Hematopoietic multipotent progenitor cell treated with erythropoietin and hydrocortisone succinate and interleukin-3 and kit ligand, for 15 days (in vitro differentiated cells): Measurements from ENCODE around the gene C7orf57.

Experiments used
- DNase-seq: peaks from one replicate; pipeline ENCODE4 v3.0.0-alpha.2; 2015; ENCODE audit warnings: low spot score

C7orf57 gene

DNA sequence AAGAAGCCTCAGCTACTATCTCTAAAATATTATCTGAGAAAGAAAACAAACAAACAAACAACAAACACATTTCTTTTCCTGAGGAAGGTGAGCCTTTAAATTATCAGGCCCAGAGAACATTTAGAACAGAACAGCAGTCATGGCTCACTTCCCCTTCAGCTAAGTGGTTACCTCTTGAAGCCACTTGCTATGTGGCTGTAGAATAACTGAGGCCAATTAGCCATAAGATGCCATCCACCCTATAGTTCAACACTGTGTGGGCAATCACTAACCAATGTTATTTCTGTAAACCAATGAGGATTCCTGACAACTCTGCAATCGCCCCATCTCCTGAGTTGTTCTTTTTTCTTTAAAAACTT is 50.1 kb downstream of the C7orf57 start:
- DNase-seq = no peak

DNA sequence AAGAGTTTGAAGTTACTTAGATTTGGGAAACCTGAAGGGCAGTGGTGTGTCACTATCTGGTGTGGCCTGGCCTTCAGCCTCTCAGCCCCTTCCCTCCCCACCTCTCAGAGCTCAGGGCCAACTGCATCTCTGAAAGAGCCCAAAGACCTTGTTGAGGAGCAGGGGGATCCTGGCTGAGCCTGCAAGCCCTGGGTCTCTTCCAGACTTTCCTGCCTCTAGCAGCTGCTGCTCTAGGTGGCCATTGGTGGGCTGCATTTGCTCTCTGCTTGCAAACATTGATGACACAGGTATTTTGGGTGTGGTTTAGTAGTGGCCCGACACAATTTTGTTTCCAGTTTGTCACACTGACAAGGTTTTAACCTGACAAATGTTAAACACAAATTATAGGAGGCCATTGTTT is 50.6 kb downstream of the C7orf57 start:
- no peak for DNase-seq

DNA sequence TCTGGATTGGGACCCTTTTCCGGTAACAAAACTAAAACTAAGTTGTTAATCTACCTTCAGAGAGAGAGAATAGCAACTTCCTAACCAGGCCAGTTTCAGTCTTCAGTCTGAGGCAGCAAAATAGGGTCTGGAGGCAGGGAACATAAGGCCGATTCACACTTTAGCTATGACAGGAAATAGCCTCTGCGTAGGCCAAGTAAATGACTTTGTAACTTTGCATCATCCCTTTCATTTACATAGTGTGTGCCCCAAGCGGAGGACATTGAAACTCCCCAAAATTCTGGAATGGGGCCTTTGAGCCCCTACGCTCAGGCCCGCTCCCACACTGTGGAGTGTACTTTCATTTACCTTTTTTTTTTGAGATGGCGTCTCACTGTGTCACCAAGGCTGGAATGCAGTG is 52.0 kb downstream of the C7orf57 start:
- no peak for DNase-seq

DNA sequence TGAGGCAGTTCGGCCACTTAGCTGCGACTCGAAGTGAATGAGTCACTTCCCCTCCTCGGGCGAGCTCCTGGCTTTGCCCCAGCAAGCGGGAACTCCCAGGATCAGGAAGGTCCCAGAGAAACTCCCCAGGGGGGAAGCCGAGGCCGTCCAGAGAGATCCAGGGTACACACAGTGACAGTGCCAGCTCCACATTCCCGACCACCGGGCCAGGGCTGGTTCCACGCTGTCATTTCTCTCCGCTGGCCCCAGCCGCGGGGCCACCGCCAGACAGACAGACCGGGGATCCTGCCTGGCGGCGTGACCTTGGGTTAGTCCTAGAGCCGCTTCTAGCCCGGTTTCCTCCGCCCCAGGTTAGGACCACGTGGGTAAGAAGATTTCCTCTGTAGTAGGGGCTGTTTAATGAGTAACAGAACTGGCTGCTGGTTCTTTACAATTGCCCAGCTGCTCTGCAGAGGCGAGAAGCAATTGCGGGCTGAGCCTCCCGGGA is 53.3 kb downstream of the C7orf57 start:
- DNase-seq = no peak

DNA sequence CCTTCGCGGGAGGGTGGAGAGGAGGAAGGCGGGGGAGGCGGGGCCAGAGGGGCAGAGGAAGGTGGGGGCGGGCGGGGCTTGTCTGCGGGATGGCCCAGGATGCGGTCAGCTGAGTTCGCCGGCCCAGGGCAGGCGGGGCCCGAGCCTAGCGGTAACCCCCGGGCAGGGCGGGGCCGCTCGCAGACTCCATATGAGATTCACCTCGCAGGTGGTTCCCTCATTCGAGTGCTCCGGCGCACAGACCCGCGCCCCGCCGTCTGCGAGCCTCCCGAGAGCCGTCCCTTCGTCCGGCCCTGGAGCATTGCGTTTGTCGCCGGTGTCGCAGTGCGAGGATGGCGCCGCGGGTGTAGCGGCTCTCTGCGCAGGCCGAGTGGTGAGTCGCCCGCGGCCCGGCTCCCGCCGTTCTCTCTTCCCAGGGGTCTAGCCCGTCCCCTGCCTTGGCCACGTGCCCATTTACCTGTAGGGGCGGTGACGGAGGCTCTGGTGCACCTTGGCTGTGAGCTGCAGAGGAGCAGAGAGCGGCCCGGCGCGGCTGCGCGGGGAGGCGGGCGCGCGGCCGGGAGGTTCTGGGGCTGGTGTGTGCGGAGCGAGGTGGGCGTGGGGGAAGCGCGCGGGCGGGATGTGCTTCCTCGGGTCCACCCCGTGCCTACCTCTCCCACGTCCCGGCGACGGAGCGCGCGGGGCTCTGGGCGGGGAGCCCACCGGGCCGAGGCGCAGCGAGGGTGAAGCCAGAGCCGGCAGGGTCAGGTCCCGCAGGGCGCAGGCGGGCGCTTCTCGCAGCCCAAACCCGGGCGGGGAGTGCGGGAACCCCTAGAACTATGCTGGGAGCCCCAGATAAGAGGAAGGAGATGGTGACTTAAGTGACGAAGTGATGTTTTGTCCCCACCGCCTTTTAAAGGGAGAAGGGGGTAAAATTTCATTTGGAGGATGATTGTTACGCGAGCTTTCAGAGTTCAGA is 54.0 kb downstream of the C7orf57 start, which contains the start of gene UPP1:
Gene UPP1 (plus strand): TSS at position 220 of the 958 bp plus-strand sequence. CDS start 5,519 bp downstream, outside the sequence.
- no peak for DNase-seq

DNA sequence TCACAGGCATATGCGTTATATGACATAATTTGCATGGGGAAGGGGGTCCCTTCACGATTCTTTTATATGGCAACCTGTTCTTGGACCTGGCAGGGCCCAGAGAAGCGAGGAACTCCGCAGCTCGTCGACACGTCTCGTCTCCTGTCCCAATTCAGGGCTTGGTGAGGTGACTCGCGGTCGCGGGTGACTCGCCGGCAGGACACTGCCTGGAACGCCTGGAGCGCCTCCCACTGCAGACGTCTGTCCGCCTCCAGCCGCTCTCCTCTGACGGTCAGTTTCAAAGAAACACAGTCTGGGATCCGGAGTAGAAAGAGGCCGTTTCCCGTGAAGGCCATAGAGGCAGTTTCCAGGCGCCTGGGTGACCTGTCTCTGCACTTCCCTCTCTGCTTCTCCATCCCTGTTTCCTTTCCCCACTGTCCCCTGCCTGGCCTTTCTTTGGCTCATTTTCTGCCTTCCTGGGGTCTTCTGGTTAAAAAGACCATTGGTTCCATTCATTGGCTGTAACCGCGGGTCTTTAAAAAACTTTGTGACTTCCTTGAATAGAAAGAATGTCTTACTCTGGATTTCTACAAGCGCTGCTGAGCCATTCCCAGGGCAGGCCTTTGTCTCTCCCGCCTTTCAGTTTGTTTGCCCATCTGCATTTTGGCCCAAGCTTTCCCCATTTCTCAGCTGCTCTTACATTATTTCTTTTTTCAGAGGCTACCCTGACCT is 54.9 kb downstream of the C7orf57 start:
- DNase-seq = no peak

DNA sequence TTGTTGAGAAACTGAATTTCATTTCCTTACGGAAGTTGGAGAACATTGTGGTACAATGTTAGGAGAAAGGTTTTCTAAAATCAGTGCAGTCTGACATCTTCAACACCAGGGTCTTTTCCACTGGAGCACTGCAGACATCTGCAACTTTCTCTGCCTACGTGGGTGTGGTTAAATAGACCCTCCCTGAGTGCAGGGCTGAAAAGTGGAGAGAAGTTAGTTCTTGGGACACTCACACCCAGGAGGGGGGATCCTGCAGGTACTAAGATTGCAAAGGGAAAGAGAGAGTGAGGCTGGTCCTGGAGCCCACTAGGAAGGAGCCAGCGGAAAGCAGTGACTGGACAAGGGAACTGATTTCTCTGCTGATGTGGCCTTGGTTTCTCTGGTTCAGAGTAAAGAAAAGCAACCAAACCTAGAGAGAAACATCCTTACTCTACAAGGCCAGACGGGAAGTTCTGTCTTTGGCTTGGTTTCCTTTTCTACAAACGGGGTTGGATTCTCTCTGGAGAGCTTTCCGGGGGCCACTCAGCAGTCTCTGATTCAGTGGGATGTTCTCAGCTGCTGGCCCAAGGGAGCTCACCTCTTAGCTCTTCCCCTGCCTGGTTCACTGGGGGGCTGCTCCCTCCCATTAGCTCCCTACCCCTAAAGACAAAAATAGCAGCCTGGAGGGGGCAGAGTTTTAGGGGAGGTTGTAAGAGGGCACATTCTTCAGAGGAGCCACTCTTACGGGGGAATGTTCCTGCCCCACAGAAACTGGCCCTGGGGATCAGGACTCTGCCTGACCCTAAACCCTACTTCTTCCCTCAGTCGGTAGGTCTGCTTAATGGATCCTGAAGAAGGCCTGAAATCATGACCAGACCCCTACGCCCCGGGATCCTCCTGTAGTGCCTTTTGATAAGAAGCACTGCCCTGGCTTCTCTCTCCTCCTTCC is 56.4 kb downstream of the C7orf57 start:
- no peak for DNase-seq

DNA sequence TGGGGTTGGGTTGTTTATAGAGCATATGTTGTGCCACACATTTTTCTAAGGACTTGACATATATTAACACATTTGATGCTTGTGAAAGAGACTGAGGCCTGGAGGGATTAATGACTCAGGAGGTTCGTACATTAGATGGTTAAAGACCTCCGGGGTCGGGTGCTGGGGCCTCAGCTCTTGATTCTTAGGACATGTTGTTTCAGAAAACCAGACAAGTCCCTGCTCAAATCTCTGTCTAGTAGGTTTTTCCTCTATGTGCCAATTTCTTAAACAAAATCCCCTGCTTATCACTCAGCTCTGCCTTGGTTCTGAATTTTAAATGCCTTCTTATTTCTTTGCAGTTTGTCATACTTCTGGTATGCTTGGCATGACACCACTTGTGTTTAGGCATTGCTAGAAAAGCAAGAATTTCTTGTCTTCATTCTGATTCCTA is 59.5 kb downstream of the C7orf57 start:
- no peak for DNase-seq

DNA sequence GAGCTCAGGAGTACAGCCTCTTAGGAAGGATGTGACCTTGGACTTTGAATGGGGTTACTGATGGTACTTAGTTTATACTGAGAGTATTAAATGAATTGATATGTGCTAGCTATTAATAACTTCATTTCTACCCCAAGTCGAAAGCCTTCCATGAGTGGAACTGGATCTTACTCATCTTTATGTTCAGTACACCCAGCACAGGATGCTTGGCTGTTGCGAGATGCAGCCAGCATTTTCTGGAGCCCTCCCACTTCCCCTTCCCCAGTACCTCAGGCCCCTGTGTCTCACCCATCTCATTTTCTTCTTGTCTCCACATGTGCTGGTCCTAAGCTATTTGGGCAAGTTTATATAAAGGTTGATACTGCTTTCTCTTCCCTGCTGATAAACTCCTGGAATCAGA is 60.9 kb downstream of the C7orf57 start:
- DNase-seq = no peak

DNA sequence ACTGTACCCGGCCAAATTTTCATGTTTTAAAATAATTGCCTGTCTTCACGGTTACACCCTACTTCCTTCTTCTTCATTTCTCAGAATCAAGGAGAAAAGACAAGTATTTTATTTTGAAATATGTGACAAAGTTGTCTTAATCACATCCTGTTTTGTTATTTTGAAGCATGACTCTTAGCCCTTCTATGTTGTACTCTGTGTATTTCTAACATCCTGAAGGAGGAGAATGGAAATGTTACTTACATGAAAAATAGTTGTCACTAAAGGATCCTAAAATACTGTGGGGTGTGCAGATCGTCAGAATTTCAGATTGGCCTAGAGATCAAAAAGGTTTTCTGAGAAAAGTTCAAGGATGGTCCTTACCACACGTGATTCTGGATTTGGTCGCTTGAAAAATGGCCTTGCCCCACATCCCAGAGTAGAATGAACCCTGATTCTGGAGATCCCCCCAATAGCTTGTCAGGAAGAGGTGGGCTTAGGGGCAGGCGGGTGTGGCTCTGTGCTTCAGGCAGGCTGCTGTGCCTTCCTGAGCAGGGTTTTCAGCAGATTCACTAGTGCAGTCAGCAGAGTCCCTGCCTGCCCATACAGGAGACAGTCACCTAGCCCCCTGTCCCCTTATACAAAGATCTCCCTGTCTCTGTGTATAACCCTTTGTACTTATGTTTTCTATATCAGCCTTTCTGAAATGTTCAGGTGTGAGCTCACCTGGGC is 62.3 kb downstream of the C7orf57 start:
- DNase-seq = no peak

DNA sequence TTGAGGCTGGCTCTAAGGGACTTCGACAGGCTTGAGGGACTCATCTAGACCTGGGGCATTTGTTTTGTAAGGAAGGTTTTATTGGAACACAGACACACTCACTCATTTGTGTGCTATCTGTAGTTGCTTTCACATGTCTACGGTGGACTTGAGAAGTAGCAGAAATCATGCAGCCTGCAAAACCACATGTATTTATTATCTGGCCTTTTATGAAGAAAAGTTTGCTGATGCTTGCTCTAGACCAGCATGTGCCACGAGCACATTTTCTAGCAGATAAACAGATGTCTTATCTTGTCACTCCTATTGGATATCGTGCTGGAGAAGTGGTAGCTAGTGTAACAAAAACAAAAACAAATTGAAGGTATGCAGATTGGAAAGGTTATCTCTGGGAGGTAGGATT is 63.5 kb downstream of the C7orf57 start:
- no peak for DNase-seq

DNA sequence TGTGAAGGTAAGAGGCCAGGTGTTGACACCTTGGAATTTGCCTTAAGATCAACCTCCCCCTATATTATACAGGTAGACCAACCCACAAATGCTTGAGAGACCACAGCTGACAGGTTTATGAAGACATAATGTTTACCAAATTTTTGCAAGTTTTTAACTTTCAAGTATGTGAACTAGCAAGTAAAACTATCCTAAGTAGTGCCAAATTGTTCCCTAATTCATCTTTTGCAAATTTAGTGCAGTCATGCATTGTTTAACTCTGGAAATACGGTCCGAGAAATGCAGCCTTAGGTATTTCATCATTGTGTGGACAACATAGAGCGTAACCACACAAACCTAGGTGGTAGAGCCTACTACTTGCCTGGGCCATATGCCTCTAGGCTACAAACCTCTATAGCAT is 64.4 kb downstream of the C7orf57 start:
- no peak for DNase-seq

DNA sequence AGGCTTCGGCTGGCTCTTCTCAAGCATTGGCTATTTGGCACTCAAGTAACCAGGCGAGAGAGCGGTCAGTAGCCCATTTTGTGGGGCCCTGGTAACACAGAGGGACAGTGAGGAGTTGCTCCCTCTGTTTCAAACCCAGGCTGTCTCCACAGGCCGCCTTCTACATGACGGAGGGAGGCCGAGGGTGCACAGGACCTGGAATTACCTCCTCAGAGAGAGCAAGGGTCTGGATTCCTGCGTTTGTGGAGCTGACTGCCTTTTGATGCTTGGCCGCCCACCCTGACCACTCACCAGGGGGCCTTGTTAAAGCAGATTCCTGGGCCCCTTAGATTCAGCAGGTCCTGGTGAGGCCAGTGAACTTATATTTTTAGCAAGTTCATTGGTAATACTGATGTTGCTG is 66.0 kb downstream of the C7orf57 start:
- no peak for DNase-seq

DNA sequence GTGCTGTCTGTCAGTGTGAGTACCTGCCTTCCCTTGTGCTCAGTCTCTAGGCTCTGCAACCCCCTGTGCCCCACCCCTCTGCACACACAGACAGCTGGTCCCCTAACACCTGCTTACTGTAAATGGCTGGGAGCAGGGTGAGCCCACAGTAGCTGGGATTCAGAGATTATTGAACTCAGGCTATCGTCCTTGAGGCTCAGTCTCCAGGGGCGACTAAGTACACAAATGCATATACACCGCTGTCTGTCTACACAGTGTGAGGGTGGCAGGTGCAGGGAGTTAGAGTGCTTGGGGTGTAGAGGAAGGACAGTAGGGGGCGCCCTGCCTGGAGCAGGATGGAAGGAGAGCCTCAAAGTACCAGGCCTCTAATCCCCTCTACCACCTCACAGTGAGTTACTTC is 66.6 kb downstream of the C7orf57 start:
- no peak for DNase-seq

DNA sequence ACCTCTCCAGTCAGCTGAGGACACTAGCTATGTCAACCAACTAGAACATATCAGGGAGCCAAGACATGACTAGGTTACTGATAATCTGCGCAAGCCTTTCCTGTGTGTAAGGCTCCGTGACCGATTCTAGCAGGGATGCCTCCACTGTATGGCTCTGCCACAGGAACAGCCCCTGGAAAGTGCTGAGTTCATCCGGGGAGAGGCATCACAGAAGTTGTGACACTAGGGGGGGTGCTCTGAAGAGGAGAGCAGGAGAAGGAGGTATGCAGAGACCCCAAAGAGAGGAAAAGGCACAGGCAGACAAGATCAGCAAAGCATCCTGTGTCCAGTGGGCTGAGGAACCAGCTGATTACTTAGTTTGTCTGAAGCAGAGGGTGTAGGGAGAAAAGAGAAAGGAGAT is 67.2 kb downstream of the C7orf57 start:
- DNase-seq = no peak

DNA sequence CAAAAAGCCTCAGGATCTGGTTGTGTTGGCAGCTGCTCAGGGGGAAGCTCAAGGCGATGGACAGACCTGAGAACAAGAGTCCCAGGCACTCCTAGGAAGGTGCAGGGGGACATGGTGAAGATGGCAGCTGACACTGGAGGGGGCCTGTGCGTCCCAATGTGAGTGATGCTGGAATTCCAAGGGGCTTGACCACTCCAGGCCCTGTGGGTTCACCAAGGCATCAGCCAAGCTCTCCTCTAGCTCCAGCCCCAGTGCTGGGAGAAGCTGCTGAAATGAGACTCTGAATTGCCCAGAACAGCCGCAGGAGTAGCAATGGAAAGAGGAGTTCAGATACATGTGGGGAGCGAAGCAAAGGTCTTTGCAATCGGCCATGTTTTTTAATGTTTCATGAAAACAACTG is 69.7 kb downstream of the C7orf57 start:
- DNase-seq = no peak

DNA sequence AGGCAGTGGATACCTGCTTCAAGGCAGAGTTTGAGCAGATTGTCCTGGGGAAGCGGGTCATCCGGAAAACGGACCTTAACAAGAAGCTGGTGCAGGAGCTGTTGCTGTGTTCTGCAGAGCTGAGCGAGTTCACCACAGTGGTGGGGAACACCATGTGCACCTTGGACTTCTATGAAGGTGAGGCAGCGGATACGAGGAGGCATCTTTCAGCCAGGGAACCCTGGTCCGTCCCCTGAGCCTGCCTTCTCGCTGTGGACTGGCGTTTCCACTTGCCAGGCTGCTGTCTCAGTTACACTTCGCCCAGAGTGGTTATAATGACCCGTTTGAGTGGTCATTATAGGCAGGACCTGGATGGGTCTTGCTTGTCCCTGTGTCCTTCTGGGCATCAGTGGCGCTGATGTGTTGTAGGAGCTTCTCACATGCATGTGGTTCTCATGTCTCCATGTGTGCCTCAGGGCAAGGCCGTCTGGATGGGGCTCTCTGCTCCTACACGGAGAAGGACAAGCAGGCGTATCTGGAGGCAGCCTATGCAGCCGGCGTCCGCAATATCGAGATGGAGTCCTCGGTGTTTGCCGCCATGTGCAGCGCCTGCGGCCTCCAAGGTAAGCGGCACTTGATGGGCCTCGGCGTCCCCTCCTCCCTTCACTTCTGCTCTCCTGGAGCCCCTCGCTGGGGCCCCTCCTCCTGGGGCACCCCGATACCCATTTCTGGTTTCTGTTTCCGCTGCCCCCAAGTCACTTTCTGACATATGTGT is 71.7 kb downstream of the C7orf57 start:
- no peak for DNase-seq

DNA sequence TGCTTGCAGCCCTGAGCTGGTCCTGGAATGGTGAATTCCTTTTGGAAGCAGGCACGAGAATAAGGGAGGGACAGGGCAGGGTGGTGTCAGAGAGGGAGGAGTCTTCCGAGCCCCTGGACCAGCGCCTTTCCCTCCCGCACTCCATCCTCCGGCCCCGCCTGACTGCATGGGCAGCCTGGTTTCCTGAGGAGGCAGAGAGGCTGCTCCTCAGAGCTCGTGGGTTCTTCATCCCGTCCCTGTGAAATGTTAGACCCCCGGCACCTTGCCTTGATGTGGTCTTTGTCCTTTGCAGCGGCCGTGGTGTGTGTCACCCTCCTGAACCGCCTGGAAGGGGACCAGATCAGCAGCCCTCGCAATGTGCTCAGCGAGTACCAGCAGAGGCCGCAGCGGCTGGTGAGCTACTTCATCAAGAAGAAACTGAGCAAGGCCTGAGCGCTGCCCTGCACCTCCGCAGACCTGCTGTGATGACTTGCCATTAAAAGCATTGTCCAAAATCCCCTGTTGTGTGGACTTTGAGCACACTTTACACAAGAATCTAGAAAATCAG is 72.7 kb downstream of the C7orf57 start:
- no peak for DNase-seq

DNA sequence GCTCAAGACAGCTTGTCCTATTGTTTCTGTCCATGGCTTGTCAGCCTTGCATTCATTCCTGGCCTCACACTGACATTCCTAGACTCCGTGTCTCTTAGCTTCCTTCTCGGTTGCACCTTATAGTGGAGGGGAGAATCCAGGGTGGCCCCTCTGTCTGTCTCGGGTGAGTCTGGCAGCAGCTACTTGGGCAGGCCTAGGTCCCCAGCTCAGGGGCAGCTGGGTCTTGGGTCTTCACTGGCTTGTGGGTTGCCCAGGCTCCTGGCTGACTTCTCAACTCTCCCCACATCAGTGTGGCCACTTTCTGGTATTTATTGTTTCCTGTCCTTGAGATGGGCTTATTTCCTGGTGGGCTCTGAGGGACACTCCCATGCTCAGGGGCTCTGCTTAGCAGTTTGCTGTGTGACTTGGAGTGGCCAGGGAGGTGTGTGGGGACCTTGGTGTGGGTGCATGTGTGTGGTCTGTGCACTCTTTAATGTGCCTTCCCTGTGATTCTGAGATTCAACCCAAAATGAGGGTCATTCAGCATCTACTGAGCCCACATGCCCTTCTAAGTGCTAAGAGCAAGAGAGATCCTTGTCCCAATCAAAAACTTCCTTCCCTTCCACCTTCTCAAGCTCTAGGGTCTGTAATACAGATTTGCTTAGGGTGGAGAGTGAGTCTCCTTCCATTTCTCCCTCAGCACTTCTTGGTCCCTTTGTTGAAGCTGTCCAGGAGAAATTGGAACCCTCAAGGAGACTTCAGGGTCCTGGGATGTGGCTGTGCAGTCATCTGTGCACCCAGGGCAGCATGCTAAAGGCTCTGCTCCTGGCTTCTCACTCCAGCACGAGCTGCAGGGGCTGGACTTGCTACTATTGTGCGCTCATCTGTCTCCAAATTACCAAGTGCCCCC is 73.9 kb downstream of the C7orf57 start:
- no peak for DNase-seq
